ENCODE results near the gene VCP. TPM values are rescaled to one million over a fixed set of nuclear protein-coding genes. Genes with fewer than 3 reads are reported as not detected.

Gene VCP
- total RNA-seq, 1 donor from 2014 or later = 296 TPM

DNA sequence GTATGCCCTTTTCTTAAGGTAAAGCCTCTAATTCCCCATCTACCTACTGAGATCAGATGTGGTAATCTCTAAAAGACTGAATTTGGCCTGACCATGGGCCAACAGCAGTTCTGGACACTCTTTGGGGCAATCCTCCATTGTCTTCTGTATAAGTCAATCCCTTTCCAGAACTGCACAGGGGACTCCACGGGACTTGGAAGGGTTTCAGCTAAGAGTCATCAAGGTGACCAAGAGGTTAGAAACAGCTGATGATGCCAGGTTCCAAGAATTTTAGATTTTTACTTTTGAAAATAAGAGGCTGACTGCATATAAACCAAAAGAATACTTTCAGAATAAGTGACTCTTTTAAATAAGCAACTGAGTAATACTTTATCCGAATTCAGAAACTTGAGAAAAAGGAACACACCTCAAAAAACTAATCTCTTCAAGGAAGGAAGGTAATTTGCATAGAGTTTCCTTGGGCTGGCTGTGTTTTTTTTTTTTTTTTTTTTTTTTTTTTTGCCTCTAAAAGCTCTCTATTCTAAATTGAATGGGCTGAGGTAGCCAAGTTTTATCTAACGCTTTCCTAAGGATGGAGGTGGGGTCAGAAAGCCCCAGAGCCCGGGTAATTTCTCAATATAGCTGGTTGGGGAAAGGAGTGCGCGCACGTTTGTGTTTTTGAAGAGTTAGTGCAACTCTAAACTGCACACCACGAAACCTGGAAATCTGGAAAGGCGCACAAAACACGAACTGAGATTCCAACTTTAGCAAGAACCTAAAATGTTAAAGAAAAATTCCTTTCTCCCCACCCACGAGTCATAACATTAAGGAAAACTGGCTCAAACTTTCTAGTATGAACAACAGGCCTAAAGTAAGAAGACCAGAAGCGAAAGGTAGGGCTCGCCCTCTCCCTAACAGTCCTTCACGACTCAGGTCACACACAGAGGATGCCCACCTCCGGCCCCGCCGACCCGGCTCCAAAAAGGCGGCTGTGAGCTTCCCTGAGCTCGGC, 1.3 kb downstream of the VCP start:
- Mint-ChIP-seq H3K27ac (peak overlapping the region; percentile 93), H3K27me3 (no peaks in the 10 kb centered on the region), H3K36me3 (ENCODE audit: low read depth) (peaks cover 57% of the 10 kb centered on the region), H3K9me3 (no peaks in the 10 kb centered on the region), H3K4me1 (peaks cover 55% of the 10 kb centered on the region), H3K4me3 (peak overlapping the region; percentile 89)
- ATAC-seq (ENCODE audit: low read depth) (no peak), DNase-seq (no peak)
- POLR2A ChIA-PET = interaction anchor here (0.5 to 2.6 kb wide), 19 partner anchors 9 to 1023 kb away, joined by 3 to 47 read pairs (median 8); partner anchors contain the start of genes ATOSB, DNAJB5, FANCG and PIGO
- CTCF ChIA-PET = interaction anchor here (1.2 to 2.9 kb wide), 5 partner anchors 9 to 172 kb away, joined by 3 to 22 read pairs (median 10); partner anchors contain the start of genes FANCG and PIGO
- TF ChIP-seq, protein P1, sequence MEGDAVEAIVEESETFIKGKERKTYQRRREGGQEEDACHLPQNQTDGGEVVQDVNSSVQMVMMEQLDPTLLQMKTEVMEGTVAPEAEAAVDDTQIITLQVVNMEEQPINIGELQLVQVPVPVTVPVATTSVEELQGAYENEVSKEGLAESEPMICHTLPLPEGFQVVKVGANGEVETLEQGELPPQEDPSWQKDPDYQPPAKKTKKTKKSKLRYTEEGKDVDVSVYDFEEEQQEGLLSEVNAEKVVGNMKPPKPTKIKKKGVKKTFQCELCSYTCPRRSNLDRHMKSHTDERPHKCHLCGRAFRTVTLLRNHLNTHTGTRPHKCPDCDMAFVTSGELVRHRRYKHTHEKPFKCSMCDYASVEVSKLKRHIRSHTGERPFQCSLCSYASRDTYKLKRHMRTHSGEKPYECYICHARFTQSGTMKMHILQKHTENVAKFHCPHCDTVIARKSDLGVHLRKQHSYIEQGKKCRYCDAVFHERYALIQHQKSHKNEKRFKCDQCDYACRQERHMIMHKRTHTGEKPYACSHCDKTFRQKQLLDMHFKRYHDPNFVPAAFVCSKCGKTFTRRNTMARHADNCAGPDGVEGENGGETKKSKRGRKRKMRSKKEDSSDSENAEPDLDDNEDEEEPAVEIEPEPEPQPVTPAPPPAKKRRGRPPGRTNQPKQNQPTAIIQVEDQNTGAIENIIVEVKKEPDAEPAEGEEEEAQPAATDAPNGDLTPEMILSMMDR (IDR thresholded peaks at IDR 0.05) = no peak
- intact Hi-C loops (cut with micrococcal nuclease) = no loop called here

DNA sequence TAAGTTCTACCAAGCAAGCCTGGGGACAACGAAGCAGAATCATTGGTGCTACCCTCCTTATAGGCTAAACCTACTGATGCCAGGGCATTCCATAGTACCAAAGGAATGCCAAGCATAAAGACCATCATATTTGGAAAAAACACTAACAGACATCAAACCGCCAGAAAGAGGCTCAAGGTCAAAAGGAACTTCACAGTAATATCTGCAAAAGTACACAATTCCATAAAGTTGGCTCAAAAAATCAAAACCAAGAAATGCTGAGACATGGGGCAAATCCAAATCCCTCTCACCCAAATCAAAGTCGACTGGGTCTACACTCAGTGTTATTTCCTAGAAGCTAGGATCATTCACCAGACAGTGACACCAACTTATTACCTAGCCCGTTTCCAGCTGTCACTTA, 3.4 kb downstream of the VCP start:
- H3K36me3 Mint-ChIP-seq (ENCODE audit: low read depth) = peaks cover 65% of the 10 kb centered on the region
- ChIA-PET POLR2A (interaction anchor here (1.1 kb wide), 1 partner anchor 76 kb away, joined by 3 read pairs; no protein-coding TSS in a partner anchor), CTCF (interaction anchor here (1.2 kb wide), 1 partner anchor 18 kb away, joined by 4 read pairs; no protein-coding TSS in a partner anchor)
- no peak for DNase-seq
- no peak overlapping the region for H3K27ac Mint-ChIP-seq
- intact Hi-C loops (cut with micrococcal nuclease) = no loop called here
- H3K4me3 Mint-ChIP-seq = peak overlapping the region; percentile 42
- ATAC-seq (ENCODE audit: low read depth) = no peak
- peaks cover 55% of the 10 kb centered on the region for H3K4me1 Mint-ChIP-seq
- TF ChIP-seq, protein P1 (IDR thresholded peaks at IDR 0.05) = no peak
- no peaks in the 10 kb centered on the region for H3K9me3 Mint-ChIP-seq
- no peaks in the 10 kb centered on the region for H3K27me3 Mint-ChIP-seq

DNA sequence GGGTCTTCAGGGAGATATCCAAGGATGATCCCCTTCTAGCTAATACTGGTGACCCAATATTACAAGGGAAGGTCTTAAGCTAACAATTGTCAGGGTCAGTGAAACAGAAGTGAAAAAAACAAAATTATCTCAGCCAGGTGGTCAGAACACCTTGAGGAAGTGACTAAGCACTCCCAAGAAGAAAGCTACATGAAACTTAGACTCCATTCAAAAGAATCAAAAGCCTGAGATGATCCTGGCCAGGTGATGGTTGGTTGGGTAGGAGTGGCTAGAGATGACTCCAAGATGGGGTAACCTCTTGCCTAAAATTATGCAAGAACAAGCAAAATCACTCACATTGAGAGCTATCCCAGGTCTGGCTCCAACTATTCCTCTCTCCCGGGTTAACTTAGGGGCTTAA, 5.4 kb downstream of the VCP start:
- no peak overlapping the region for H3K4me3 Mint-ChIP-seq
- no peak overlapping the region for H3K27ac Mint-ChIP-seq
- CTCF ChIA-PET = interaction anchor here (1.0 kb wide), 1 partner anchor 168 kb away, joined by 3 read pairs; no protein-coding TSS in a partner anchor

DNA sequence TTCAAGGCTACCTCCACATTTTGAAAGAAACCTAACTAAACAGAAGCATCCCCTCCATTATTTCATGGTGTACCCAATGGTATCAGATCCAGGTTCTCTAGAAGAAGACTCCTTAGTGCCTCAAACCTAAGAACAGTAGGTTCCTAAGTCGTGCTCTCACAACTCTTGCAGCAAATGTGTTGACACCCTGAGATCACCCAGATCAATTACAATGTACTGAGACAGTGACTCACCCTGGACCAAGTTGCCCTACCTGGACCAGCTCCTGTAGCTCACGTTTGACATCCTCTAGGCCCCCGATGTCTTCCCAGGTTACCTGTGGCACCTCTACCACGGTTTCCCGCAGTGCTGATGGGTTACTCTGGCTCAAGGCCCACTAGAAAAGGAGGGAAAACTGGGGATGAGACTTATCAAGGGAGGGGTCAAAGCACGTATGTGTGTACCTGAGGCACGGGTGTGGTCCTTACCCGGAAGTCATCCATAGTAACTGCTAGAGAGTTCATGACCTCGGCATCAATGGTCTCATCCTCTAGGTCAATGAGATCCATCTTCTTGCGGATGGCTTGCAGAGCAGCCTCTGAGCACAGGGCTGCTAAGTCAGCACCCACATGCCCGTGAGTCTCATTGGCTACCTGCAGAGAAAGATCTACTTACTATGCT, 11.7 kb downstream of the VCP start:
- no peaks in the 10 kb centered on the region for H3K27me3 Mint-ChIP-seq
- no peak overlapping the region for H3K4me3 Mint-ChIP-seq
- no peak overlapping the region for H3K27ac Mint-ChIP-seq
- TF ChIP-seq, protein P1 (IDR thresholded peaks at IDR 0.05) = no peak
- H3K4me1 Mint-ChIP-seq = no peaks in the 10 kb centered on the region
- H3K9me3 Mint-ChIP-seq = no peaks in the 10 kb centered on the region
- ATAC-seq (ENCODE audit: low read depth) (no peak), DNase-seq (no peak)
- ChIA-PET CTCF (interaction anchor here (1.0 kb wide), 1 partner anchor 9 kb away, joined by 3 read pairs; no protein-coding TSS in a partner anchor), POLR2A (no interaction called here)
- intact Hi-C loops (cut with micrococcal nuclease) = loop anchor here (5.0 kb wide), 1 partner anchor 37 kb away; the partner anchor contains the start of gene PIGO
- peaks cover 96% of the 10 kb centered on the region for H3K36me3 Mint-ChIP-seq (ENCODE audit: low read depth)

More for the DNA sequence above, 5.4 kb downstream of the VCP start:
- intact Hi-C loops (cut with micrococcal nuclease) = no loop called here
- peaks cover 80% of the 10 kb centered on the region for H3K36me3 Mint-ChIP-seq (ENCODE audit: low read depth)
- no peaks in the 10 kb centered on the region for H3K9me3 Mint-ChIP-seq
- H3K4me1 Mint-ChIP-seq = peaks cover 48% of the 10 kb centered on the region
- TF ChIP-seq, protein P1 (IDR thresholded peaks at IDR 0.05) = no peak
- no peaks in the 10 kb centered on the region for H3K27me3 Mint-ChIP-seq
- DNase-seq = no peak
- no peak for ATAC-seq (ENCODE audit: low read depth)
- POLR2A ChIA-PET = interaction anchor here (1.6 kb wide), 1 partner anchor 36 kb away, joined by 4 read pairs; the partner anchor contains the start of gene STOML2
